OCI-LY7 (cell line): ENCODE measurements around the gene AGAP3. TPM values are rescaled to one million over a fixed set of nuclear protein-coding genes. Genes with fewer than 3 reads are reported as not detected.

Experiments
- BruUV-seq: library from RNA; stranded (reverse); fragments of 400-500 nt; replicated peaks from 2 replicates; lab custom pipeline; 2021; lab: Mats Ljungman, UMichigan
- CTCF ChIA-PET: fragments of 300-600 bp; sonication (Branson Sonifier 250); formaldehyde crosslinking; loops from one replicate; lab custom pipeline; 2022; ENCODE audit warnings: antibody characterized with exemption; ENCODE audit not compliant: unreplicated experiment; lab: Charles Lee
- POLR2A ChIA-PET: fragments of 300-600 bp; sonication (Branson Sonifier 250); formaldehyde crosslinking; loops from one replicate; lab custom pipeline; 2022; ENCODE audit warnings: antibody characterized with exemption; lab: Charles Lee
- DNase-seq: peaks from one replicate; pipeline ENCODE4 v3.0.0-alpha.2; 2015; ENCODE audit warnings: low spot score
- H2AFZ ChIP-seq: fragments of 200-600 bp; sonication (generic), shearing (Covaris generic); 2 replicates; pipeline ENCODE4 v1.6.1; 2014; ENCODE audit warnings: mild to moderate bottlenecking, antibody characterized with exemption, low read length, moderate library complexity
- H3K27ac ChIP-seq: fragments of 200-600 bp; sonication (generic); 2 replicates; pipeline ENCODE4 v1.5.1; 2014; ENCODE audit warnings: mixed run types, low read depth, mild to moderate bottlenecking, moderate library complexity, low read length, inconsistent platforms; ENCODE audit not compliant: poor library complexity, severe bottlenecking
- H3K36me3 ChIP-seq: fragments of 200-600 bp; sonication (generic); 2 replicates; pipeline ENCODE4 v1.6.1; 2014; ENCODE audit warnings: mild to moderate bottlenecking, antibody characterized with exemption, low read length, moderate library complexity, mixed read lengths; ENCODE audit not compliant: insufficient read depth
- H3K4me1 ChIP-seq: fragments of 200-600 bp; sonication (generic); 2 replicates; pipeline ENCODE4 v1.5.1; 2014; ENCODE audit warnings: mild to moderate bottlenecking, low read length; ENCODE audit not compliant: insufficient read depth, poor library complexity, severe bottlenecking
- H3K4me2 ChIP-seq: fragments of 200-600 bp; sonication (generic); 2 replicates; pipeline ENCODE4 v1.6.1; 2014; ENCODE audit warnings: mild to moderate bottlenecking, low read length
- H3K4me3 ChIP-seq: fragments of 200-600 bp; sonication (generic); 2 replicates; pipeline ENCODE4 v1.5.1; 2014; ENCODE audit warnings: mild to moderate bottlenecking, low read depth, low read length; ENCODE audit not compliant: poor library complexity, severe bottlenecking
- H3K79me2 ChIP-seq: fragments of 200-600 bp; sonication (generic); 2 replicates; pipeline ENCODE4 v1.6.1; 2016; ENCODE audit warnings: low read depth, mild to moderate bottlenecking, low read length, moderate library complexity, mixed read lengths; ENCODE audit not compliant: insufficient read depth
- H3K9me2 ChIP-seq: fragments of 200-600 bp; sonication (generic); 2 replicates; pipeline ENCODE4 v1.6.1; 2016; ENCODE audit warnings: mild to moderate bottlenecking, low read length, mixed read lengths; ENCODE audit not compliant: insufficient read depth
- H3K9me3 ChIP-seq: fragments of 200-600 bp; sonication (generic); 2 replicates; pipeline ENCODE4 v1.6.1; 2014; ENCODE audit warnings: mild to moderate bottlenecking, mixed run types, low read length, mixed read lengths
- H4K20me1 ChIP-seq: fragments of 200-600 bp; sonication (generic); 2 replicates; pipeline ENCODE4 v1.6.1; 2014; ENCODE audit warnings: mild to moderate bottlenecking, antibody characterized with exemption, low read length, moderate library complexity, mixed read lengths; ENCODE audit not compliant: insufficient read depth
- EZH2phosphoT487 ChIP-seq: fragments of 200-600 bp; sonication (generic); IDR thresholded peaks from 2 replicates; pipeline ENCODE4 v1.6.1; 2018; ENCODE audit warnings: low read depth, borderline replicate concordance, mild to moderate bottlenecking, mixed run types, antibody characterized with exemption, low read length, moderate library complexity, mixed read lengths
- intact Hi-C: fragments of 100-400 bp; cut with micrococcal nuclease; formaldehyde crosslinking; loops from one replicate; pipeline ENCODE4 v1.10.0; 2022; ENCODE audit not compliant: unreplicated experiment
- total RNA-seq, 2 experiments: library from RNA; depleted of rRNA in 1 of 2; stranded (reverse); fragments of >200 nt in 1 of 2; shearing (Covaris generic) in 1 of 2; gene quantifications; 2 replicates each; pipeline ENCODE4 v1.2.3, GENCODE V29; 2014 to 2022
- TF ChIP-seq, protein P1 (sequence below): fragments of 200-600 bp; sonication (generic); conservative IDR thresholded peaks from 2 replicates; pipeline ENCODE4 v1.5.1; 2014; ENCODE audit warnings: mild to moderate bottlenecking, antibody characterized with exemption, low read length, moderate library complexity, mixed read lengths

AGAP3 gene
- total RNA-seq, 2 experiments from 2014 or later: 4.8 to 30.9 TPM

DNA sequence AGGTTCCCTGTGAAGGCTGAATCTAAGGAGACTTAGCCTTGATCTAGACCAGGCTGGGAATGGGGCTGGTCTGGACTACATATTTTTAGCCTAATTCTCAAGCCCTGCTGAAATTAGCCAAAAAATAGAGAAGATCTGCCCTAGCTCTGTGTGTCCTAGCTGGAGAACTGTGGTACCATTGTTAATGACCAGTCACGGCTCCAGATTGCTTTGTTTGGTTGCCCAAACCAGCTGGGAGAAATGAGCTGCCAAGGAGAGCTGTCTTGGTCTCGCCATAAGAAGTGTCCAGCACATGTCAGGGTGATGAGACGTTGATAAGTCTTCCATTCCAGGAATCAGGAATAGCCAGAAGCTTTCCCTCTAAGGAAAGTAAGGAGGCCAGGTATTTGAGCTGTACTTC is 60.5 kb downstream of the AGAP3 start:
- TF ChIP-seq, protein P1, sequence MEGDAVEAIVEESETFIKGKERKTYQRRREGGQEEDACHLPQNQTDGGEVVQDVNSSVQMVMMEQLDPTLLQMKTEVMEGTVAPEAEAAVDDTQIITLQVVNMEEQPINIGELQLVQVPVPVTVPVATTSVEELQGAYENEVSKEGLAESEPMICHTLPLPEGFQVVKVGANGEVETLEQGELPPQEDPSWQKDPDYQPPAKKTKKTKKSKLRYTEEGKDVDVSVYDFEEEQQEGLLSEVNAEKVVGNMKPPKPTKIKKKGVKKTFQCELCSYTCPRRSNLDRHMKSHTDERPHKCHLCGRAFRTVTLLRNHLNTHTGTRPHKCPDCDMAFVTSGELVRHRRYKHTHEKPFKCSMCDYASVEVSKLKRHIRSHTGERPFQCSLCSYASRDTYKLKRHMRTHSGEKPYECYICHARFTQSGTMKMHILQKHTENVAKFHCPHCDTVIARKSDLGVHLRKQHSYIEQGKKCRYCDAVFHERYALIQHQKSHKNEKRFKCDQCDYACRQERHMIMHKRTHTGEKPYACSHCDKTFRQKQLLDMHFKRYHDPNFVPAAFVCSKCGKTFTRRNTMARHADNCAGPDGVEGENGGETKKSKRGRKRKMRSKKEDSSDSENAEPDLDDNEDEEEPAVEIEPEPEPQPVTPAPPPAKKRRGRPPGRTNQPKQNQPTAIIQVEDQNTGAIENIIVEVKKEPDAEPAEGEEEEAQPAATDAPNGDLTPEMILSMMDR: no peak
- no peak for TF ChIP-seq EZH2phosphoT487

DNA sequence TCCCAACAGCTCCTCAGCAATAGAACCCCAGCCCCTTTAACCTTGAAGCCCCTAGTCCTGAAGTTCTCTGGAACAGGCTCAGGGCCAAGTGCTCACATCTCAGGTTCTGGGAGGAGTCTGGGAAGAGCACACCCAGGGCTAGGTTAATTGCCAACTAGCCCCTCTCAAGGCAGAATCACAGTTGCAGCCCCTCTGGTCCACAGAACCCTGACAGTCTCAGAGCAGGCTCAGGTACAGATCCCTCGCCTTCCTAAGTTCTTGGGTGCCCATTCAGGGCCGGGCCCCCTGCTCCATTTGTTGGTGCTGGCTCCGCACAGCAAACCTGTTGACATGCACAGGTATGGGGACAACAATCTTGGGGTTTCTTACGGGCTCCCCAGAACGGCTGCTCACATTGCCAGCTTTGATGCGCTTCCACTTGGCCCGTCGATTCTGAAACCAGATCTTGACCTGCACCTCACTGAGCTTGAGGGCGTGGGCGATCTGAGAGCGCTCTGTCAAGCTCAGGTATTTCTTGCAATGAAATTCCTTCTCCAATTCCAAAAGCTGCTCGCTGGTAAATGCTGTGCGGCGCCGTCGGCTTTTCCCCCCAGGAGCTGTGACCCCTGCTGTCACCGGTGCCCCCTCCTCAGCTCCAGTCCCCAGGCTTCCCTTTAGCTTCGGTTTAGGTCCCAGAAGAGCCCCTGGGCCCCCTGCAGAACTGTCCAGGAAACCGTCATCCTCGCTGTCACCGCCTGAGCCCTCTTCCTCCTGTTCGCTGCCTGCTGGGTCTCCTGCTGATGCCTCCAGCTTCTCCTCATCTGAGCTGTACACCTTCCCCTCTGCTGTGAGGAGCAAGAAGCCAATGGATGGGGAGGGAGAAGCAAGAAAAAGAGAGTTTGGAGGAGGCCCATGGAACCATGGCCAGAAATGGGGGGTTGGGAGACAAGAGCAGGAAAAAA is 62.3 kb downstream of the AGAP3 start:
- CTCF ChIA-PET: no interaction called here
- H3K4me2 ChIP-seq: no peak overlapping the region
- BruUV-seq: no TSS peak

More for the DNA sequence above, 60.5 kb downstream of the AGAP3 start:
- H3K4me3 ChIP-seq: no peak overlapping the region
- no peaks in the 10 kb centered on the region for H4K20me1 ChIP-seq
- no TSS peak for BruUV-seq
- H2AFZ ChIP-seq: no peak overlapping the region
- H3K9me2 ChIP-seq: no peaks in the 10 kb centered on the region
- H3K9me3 ChIP-seq: no peaks in the 10 kb centered on the region
- no peaks in the 10 kb centered on the region for H3K79me2 ChIP-seq
- CTCF ChIA-PET: no interaction called here
- no peak overlapping the region for H3K4me2 ChIP-seq
- H3K27ac ChIP-seq: no peak overlapping the region
- intact Hi-C loops: no loop called here
- H3K4me1 ChIP-seq: no peaks in the 10 kb centered on the region
- H3K36me3 ChIP-seq: no peaks in the 10 kb centered on the region
- POLR2A ChIA-PET: interaction anchor here (0.7 kb wide), 1 partner anchor 61 kb away, joined by 4 read pairs; no protein-coding TSS in a partner anchor
- DNase-seq: no peak

More for the DNA sequence above, 62.3 kb downstream of the AGAP3 start:
- POLR2A ChIA-PET: interaction anchor here (1.0 kb wide), 1 partner anchor 21 kb away, joined by 3 read pairs; no protein-coding TSS in a partner anchor
- Histone ChIP-seq H3K36me3 (no peaks in the 10 kb centered on the region), H3K4me3 (no peak overlapping the region), H3K79me2 (no peaks in the 10 kb centered on the region), H3K4me1 (no peaks in the 10 kb centered on the region), H3K27ac (no peak overlapping the region), H4K20me1 (no peaks in the 10 kb centered on the region), H2AFZ (no peak overlapping the region), H3K9me3 (no peaks in the 10 kb centered on the region), H3K9me2 (no peaks in the 10 kb centered on the region)
- TF ChIP-seq EZH2phosphoT487: no peak
- TF ChIP-seq, protein P1: no peak
- intact Hi-C loops: no loop called here
- no peak for DNase-seq
